ENCODE data around the gene HNRNPA3.
A peak's percentile ranks its signal among the peaks of the same experiment; 100 is the strongest.
"Not testable (repeated sequence)": the region's sequence is repeated elsewhere in the genome, so short reads cannot be mapped to it uniquely, and the experiment has no call there.

Gene HNRNPA3

GRCh38 chr2:177188482-177189469 is 23.8 kb upstream of the HNRNPA3 start:
- no peak for DNase-seq (ENCODE audit: low read depth in 2 of 2)

GRCh38 chr2:177190941-177191340 is 21.7 kb upstream of the HNRNPA3 start:
- DNase-seq (ENCODE audit: low read depth in 2 of 2), result no peak

GRCh38 chr2:177192788-177193187 is 19.8 kb upstream of the HNRNPA3 start:
- DNase-seq (ENCODE audit: low read depth in 2 of 2), result no peak

GRCh38 chr2:177193240-177193639 is 19.4 kb upstream of the HNRNPA3 start:
- DNase-seq (ENCODE audit: low read depth in 2 of 2), result no peak

GRCh38 chr2:177195194-177195593 is 17.4 kb upstream of the HNRNPA3 start:
- no peak for DNase-seq (ENCODE audit: low read depth in 2 of 2)

- DNase-seq (ENCODE audit: low read depth in 2 of 2), result not testable (repeated sequence)
Observed at GRCh38 chr2:177200419-177200818, 12.2 kb upstream of the HNRNPA3 start.

- no peak for DNase-seq (ENCODE audit: low read depth in 2 of 2)
Observed at GRCh38 chr2:177201919-177202346, 10.7 kb upstream of the HNRNPA3 start.

- no peak for DNase-seq (ENCODE audit: low read depth in 2 of 2)
Observed at GRCh38 chr2:177204417-177204816, 8.2 kb upstream of the HNRNPA3 start.

- no peak for DNase-seq (ENCODE audit: low read depth in 2 of 2)
Observed at GRCh38 chr2:177207101-177207500, 5.5 kb upstream of the HNRNPA3 start.

- DNase-seq (ENCODE audit: low read depth in 2 of 2), result no peak
Observed at GRCh38 chr2:177211169-177211568, 1.4 kb upstream of the HNRNPA3 start.

- DNase-seq (ENCODE audit: low read depth in 2 of 2), result no peak
Observed at GRCh38 chr2:177211576-177212105, 953 bp upstream of the HNRNPA3 start.

- DNase-seq (ENCODE audit: low read depth in 2 of 2), result peak; percentile 81 to 84
Observed at GRCh38 chr2:177212891-177213856, 580 bp downstream of the HNRNPA3 start.

- DNase-seq (ENCODE audit: low read depth in 2 of 2), result no peak
Observed at GRCh38 chr2:177217247-177217843, 4.8 kb downstream of the HNRNPA3 start.

GRCh38 chr2:177219787-177220186 is 7.2 kb downstream of the HNRNPA3 start:
- DNase-seq (ENCODE audit: low read depth in 2 of 2), result not testable (repeated sequence)

GRCh38 chr2:177221534-177221933 is 8.9 kb downstream of the HNRNPA3 start:
- no peak for DNase-seq (ENCODE audit: low read depth in 2 of 2)

- no peak for DNase-seq (ENCODE audit: low read depth in 2 of 2)
Observed at GRCh38 chr2:177221970-177222369, 9.4 kb downstream of the HNRNPA3 start.

GRCh38 chr2:177223436-177223835 is 10.8 kb downstream of the HNRNPA3 start:
- DNase-seq (ENCODE audit: low read depth in 2 of 2), result not testable (repeated sequence)

GRCh38 chr2:177225965-177226360 is 13.4 kb downstream of the HNRNPA3 start:
- DNase-seq (ENCODE audit: low read depth in 2 of 2), result no peak

- DNase-seq (ENCODE audit: low read depth in 2 of 2), result no peak
Observed at GRCh38 chr2:177229442-177230242, 17.0 kb downstream of the HNRNPA3 start.

GRCh38 chr2:177231270-177231669 is 18.7 kb downstream of the HNRNPA3 start:
- no peak for DNase-seq (ENCODE audit: low read depth in 2 of 2)

All from stimulated activated CD8-positive, alpha-beta memory T cell treated with anti-CD3 and anti-CD28 coated beads, Interleukin-15, amount 100 ng/mL, for 4 hours (primary cell).